ENCODE data around the gene MYO10.

The MYO10 gene

DNA sequence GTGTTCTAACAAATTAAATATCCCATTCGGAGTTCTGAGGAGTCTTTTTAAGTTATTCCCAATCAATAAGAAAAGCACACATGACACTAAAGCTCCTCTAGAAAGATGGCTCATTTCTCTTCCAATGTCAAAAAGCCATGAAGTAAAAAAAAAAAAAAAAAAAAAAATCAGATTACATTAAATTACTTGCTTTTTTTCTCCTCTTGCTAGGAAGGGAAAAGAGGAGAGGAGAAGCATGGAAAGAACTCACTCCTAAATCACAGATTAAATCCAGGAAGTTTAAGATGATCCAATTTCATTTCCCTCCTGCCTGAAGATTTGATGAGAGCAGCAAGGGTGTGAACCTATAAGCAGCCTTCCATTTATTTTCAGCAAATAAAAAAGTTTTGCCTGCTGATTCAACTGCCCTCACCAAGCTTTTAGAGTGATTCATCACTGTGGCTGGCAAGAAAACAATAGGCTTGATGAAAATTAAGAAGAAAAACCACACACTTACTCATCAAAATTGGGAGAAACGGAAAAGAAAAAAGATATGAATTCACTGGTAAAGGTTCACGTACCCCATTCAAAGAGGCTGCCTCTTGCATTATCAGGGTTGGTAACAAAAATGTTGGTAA, 19.7 kb downstream of the MYO10 start:
- DNase-seq (ENCODE audit: low spot score): no peak

DNA sequence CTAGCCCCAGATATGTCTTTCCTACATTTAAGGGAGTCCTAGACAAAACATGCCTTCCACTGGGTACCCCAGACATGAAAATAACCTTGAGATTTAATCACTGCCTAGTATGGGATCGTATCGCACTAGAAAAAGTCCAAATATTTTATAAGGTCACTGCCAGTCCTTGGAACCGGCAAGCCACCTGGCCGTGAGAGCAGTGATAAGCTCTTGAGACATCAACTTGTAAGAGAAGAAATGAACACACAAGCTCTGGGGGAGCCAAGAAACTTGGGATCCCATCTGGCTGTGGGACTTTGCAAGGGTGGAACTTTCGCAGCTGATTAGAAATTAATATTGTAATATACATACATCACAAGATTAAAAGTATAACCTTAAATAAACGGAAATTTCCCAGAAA, 21.5 kb downstream of the MYO10 start:
- DNase-seq (ENCODE audit: low spot score): no peak

DNA sequence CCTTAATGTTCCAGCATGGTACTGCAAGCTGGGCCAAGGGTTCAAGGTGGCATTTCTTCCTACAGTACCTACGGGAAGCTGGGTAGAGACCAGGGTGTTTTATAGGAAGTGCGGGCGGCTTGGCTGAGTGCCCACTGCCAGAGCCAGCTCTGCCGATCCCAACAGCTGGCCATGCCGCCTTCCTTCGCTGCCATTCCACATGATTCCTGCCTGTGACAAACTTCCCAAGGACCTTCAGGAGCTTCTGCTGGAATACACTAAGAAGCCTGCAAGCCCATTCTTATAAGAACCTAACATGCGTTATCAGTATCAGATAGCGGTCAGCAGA, 22.0 kb downstream of the MYO10 start:
- DNase-seq (ENCODE audit: low spot score): no peak

DNA sequence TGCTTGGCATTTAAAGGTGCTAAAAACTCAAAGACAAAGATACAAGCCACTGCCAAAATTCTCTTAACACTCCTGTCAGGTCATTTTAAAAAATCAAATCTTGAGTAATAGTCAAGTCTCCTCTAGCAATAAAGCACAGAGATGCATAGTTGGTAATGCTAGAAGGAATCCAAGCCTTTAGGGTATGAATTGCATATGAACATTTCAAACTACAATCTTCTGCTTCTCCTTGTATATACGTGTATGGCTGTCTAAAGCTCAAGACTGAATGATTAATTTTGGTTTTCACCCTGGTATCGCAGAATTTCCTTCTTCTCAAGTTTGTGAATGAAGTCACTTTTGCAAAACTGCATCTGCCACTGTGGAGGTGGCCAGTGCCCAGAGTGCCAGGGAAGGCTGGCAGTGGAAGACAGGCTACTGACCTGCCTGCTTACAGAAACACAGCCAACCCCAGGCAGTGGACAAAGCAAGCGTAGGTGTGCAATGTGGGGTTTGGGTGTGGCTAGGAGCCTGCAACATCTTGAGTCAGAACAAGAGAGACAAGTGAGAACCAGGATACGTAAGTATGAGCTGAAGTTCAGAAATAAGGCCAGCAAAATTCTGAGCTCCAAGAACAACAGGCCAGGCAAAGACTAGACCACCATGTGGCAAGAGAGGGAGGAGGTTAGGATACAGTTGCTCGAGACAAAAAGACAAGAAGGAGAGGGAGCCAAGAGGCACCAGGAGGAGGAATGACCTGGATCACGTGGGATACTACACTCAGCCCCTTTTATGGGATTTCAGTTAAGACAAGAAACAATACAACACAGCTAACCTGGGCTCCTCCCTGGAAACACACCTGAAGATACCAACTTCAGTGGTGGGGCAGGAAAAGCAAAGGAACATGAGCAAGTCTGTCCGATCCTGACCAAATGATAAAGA, 22.6 kb downstream of the MYO10 start:
- DNase-seq (ENCODE audit: low spot score): no peak

DNA sequence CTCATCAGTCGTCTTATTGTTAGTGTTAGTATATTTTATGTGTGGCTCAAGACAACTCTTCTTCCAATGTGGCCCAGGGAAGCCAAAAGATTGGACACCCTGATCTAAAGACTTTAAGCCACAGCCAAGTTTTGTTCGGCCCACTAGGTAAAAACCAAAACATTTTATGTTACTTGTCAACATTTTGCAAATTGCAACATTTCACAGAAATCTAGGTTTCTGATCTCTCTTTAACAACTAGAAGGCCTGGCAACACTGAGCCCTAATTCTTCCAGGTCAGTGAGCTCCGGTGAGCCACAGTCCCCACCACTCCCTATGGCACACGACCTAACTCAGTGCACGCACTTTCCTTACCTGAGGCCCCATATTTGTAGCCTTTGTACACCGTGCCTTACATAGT, 24.0 kb downstream of the MYO10 start:
- no peak for DNase-seq (ENCODE audit: low spot score)

DNA sequence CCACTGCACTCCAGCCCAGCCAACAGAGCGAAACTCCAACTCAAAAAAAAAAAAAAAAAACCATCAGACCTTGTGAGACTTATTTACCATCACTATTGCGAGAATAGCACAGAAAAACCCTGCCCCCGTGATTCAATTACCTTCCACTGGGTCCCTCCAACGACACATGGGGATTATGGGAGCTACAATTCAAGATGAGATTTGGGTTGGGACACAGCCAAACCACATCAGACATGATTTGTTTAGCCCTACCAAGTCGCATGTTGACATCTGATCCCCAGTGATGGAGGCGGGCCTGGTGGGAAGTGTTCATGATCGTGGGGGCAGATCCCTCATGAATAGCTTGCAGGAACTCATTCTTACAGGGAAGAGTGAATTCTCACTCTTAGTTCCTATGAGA, 26.6 kb downstream of the MYO10 start:
- DNase-seq (ENCODE audit: low spot score): no peak

DNA sequence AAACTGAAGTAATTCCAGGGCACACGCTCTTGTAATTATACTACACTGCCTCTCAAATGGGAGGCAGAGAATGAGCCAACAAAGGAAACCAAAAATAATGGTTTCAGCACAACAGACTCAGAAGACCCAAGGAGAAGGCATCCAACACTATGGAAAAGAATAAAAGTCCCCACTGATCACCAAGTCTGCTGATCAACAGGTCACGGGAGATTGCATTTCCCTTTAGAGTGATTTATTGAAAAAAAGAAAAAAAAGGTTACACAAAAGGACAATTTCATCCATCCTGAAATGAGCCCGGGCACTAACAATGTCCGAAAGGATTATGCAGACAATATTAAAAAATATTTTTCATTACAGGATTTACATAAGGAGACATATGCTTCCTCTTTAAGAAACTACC, 28.8 kb downstream of the MYO10 start:
- DNase-seq (ENCODE audit: low spot score): no peak

DNA sequence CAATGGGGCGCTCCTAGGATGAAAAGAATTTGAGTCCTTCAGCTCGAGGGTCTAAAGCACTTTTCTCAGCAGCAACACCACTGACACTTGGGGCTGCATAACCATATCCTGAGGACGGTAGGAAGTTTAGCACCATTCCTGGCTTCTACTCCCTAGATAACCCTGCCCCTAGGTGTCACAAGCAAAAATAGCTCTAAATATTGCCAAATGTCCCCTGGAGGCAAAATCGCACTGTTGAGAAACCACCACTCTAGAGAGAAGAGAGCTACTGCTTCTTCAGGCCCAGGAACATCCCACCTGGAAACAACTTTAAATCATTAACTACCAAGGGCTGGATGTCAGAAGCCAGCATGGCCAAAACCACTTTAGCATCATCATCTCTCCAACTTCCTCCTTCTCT, 29.8 kb downstream of the MYO10 start:
- DNase-seq (ENCODE audit: low spot score): no peak

DNA sequence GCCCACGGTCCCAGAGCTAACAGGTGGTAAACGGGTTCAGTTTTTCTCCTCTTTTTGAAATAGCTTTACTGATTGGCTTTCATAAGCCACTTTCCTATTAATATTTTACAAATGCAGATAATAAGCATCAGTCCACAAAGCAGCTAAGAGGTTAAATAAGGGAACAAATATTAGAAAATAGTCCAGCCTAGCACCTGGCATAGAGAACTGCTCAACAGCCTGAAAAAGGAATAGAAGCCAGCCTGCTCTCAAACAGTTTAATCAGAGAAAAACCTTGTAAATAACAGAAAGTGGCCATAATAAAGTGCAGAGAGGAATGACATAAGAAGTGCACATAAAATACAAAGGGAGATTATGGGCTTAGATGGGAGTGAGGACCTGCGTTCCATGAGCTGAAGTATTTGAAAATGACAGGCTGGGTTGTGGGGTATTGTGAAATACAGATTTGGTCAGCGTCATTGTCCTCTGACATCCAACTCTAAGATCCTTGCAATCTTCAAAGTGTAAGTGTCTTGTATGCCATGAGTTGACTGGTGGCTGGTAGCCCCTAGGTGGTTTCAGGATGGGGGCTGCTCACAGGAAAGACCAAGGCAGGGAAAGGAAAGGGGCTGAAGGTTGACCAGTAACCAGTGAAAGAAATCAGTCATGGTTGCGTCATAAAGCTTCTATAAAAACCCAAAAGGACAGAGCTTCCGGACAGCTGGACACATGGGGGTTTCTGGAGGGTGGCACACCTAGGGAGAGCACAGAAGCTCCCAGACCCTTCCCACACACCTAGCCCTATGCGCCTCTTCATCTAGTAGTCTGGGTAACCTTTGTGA, 32.4 kb downstream of the MYO10 start:
- DNase-seq (ENCODE audit: low spot score): no peak

DNA sequence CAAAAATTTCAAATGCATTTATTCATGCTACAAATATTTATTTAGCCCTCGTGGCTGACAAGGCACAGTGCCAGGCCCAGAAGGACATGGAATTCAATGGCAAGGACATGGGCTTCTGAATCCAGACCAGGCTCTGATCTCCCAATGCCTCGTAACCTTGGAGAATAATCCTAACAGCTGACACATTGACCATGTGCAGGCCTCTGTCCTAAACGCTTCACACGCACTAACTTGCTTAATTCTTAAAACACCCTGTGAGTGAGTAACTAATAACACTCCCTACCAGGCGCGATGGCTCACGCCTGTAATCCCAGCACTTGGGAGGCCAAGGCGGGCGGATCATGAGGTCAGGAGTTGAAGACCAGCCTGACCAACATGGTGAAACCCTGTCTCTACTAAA, 33.2 kb downstream of the MYO10 start:
- no peak for DNase-seq (ENCODE audit: low spot score)

DNA sequence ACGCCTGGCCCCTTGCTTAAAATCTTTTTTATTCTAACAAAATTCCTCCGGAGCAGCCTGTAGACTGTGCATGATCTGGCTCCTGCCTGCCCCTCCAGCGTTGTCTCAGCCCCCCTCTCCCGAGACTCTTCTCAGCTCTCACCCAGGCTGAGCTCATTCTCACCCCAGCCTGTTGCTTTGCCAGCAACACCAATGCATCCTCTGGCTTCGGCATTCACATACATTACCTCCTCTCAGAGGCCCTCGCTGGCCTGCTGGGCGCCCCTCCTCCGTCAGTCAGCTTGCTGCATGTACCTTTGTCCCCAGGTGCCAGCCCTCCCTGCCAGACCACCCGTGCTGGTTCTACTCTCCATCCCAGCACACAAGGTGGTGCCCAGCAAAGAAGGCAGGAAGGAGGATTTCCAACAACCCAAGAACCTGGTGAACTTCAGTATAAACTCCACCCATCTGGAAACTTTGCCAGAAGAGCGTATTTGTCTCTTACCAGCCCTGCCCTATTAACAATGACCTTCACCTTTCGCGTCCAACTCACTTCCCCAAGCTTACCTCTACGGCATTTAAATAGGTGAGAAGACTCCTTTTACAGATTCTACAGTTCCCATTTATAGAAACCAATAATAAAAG, 35.0 kb downstream of the MYO10 start:
- DNase-seq (ENCODE audit: low spot score): no peak

DNA sequence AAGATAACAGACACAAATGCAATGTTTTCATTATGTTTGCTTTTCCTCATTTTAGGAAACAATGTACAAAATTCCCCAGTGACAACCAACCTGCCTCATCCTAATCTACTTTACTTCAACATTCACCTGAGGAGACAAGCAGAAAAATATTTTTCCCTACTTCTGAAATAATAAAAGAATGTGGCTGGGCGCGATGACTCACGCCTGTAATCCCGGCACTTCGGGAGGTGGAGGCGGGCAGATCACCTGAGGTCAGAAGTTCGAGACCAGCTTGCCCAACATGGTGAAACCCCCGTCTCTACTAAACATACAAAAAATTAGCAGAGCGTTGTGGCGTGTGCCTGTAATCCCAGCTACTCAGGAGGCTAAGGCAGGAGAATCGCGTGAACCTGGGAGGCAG, 36.9 kb downstream of the MYO10 start:
- DNase-seq (ENCODE audit: low spot score): no peak

DNA sequence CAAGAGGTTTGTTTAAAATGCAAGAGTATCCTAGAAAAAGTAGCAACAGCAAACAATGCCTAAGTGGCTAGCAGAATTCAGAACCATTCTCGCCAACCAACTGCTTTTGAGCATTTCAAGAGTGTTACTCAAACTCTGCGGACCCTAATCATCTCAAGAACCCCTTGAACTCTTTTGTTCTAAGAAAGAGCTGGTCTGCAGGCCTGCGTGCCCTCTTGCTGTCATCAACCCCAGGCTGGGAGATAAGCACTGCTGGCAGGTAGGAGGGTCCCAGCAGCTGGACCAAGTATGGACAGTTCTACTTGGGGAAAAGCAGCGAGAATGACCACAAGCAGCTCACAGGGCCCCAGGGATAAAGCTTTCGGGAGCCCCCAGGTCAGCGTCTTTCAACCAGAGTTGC, 38.3 kb downstream of the MYO10 start:
- no peak for DNase-seq (ENCODE audit: low spot score)

DNA sequence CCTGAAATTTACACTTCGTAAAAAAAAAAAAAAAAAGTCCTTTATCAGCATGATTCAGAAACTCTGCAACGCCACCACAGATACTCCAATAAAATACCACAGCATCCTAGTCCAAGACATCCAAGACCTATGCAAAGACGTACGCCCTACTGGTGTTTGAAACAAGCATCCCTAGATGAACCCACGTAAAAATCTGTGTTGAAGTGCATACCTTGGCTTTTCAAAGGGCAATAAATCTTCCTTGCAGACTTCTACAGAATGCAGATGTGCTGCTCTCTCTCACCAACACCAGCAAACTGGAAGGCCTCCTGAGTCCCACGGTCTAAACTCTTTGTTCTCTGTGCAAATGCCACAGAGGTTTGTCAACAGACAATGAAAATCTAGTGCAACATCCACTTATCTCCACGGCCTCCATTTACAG, 38.8 kb downstream of the MYO10 start:
- no peak for DNase-seq (ENCODE audit: low spot score)

DNA sequence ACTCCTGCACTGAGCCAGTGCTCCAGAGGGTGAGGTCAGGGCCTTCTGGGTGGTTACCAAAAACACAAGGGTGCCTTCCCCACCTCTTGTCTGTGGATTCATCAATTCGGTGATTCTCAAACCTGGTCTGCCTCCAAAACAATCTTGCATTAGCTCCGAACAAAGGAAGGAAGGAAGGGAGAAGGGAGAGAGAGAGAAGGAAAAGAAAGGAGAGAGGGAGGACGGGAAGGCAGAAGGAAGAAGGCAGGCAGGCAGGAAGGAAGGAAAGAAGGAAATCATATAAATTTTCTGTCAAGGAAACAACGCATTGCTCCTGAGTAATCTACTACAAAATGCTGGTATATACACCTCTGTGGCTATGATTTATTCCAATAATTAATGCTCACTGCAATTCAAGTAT, 39.3 kb downstream of the MYO10 start:
- DNase-seq (ENCODE audit: low spot score): no peak

DNA sequence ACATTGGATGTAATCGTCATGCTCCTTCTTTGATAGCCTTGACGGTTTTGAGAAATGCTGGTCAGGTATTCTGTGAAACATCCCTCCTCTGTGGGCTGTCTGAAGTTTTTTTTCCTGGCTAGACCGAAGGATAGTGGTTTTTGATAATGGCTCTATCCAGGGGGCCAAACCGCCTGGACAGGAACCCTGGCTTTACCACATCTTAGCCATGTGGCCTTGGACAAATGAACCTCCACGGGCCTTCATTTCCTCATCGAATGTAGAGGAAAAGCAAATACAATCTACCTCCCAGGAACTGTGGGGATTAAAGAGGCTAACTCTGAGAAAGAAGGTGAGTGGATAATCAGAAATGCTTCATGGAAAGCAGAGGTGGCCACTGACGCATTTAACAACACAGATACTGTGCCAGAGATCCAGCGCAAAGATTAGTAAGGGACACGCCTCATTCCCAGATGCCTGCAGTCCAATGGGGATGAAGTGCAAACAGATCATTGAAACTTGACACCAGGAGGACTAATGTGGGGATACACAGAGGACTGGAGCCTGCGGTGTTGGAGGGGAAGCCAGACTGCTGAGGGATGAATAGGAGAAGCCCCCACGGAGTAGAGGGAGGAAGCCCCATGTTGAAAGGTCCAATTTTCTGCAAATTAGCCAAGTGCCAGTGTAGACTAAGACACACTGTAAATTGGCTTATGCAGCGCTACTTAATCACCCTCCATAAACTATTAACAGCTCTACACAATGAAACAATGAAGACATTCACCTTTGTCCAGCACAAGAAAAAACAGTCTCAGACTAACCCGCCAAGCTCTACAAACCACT, 41.6 kb downstream of the MYO10 start:
- DNase-seq (ENCODE audit: low spot score): no peak

DNA sequence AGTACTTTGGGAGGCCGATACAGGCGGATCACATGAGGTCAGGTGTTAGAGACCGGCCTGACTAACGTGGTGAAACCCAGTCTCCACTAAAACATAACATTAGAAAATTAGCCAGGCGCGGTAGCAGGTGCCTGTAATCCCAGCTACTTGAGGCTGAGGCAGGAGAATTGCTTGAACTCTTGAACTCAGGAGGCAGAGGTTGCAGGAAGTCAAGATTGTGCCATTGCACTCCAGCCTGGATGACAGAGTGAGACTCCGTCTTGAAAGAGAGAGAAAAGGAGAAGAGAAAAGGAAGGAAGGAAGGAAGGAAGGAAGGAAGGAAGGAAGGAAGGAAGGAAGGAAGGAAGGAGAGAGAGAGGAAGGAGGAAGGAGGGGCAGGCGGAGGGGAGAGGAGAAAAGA, 45.1 kb downstream of the MYO10 start:
- no peak for DNase-seq (ENCODE audit: low spot score)

DNA sequence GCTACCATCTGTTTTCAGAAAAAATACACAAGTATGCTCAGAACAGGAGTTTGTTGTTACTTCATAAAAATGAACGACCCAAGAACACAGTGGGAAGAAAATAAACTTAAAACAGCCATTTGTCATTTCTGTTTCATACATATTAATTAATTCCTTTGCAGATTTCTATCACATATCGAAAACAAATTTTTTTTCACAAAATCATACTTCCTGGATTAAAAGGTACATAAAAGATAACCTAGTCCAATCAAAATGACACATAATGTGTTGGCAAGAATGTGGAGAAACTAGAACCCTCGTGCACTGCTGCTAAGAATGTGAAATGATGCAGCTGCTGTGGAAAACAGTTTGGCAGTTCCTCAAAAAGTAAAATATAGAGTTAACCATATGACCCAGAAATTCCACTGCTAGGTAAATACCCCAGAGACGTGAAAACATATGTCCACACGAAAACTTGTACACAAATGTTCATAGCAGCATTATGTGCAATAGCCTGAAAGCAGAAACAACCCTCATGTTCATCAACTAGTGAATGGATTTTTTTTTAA, 46.0 kb downstream of the MYO10 start:
- no peak for DNase-seq (ENCODE audit: low spot score)

DNA sequence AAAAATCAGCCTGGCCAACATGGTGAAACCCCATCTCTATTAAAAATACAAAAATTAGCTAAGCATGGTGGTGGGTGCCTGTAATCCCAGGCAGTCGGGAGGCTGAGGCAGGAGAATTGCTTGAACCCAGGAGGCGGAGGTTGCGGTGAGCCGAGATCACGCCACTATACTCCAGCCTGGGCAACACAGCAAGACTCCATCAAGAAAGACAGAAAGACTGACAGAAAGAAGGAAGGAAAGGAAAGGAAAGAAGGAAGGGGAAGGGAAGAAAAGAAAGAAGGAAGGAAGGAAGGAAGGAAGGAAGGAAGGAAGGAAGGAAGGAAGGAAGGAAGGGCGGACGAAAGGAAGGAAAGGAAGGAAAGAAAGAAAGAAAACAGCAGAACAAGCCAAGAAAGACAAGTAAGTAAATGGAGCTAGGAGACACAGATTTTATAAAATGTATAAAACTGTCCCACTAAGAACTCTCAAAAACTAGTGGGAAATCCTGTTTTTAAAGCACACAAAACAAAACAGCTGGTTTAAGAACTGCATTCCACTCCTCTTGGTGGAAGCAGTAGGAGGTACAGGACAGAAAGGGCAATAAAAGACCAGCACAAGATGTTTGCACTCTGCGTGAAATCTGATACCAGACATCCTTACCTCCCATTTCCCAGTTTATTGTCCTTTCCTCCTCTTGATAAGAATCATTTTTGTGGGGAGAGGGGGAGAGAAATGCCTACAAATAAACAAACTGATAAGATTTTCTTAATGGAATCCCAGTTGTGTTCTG, 46.7 kb downstream of the MYO10 start:
- no peak for DNase-seq (ENCODE audit: low spot score)

DNA sequence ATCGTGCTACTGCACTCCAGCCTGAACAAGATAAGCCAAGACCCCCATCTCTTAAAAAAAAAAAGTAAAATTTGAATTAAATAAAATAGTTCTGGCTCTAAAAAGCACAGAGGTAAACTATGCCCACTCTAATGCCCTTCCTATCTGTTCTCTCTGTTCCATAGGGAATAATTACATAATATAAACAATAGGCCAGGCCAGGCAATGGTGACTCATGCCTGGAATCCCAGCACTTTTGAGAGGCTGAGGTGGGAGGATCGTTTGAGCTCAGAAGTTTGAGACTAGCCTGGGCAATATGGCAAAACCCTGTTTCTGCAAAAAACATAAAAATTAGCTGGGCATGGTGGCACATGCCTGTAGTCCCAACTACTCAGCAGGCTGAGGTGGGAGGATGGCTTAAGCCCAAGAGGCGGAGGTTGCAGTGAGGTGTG, 47.4 kb downstream of the MYO10 start:
- no peak for DNase-seq (ENCODE audit: low spot score)

Measured in CD4-positive, alpha-beta T cell treated with Interleukin-15 for 4 hours (primary cell).